Measurements from ENCODE around the gene MTPN.

Gene MTPN

DNA sequence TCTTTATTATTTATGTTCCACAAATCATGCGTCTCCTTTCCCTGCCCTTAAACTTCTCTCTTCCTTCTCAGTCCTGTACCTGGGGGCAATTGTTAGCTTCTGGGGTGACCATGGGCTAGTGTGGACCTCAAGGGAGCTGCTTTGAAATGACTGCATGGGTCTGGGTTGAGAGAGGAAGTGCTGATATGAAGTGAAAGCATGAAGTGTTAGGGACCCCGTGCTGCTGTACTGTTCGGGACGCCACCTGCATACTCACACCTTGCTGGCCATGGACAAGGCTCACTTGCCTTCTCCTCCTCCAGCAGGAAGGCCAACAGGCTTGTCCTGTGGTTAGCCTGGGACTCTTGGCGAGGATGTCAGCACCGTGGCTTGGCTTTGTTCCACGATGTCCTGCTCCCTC, 56.7 kb downstream of the MTPN start:
- DNase-seq = no peak

DNA sequence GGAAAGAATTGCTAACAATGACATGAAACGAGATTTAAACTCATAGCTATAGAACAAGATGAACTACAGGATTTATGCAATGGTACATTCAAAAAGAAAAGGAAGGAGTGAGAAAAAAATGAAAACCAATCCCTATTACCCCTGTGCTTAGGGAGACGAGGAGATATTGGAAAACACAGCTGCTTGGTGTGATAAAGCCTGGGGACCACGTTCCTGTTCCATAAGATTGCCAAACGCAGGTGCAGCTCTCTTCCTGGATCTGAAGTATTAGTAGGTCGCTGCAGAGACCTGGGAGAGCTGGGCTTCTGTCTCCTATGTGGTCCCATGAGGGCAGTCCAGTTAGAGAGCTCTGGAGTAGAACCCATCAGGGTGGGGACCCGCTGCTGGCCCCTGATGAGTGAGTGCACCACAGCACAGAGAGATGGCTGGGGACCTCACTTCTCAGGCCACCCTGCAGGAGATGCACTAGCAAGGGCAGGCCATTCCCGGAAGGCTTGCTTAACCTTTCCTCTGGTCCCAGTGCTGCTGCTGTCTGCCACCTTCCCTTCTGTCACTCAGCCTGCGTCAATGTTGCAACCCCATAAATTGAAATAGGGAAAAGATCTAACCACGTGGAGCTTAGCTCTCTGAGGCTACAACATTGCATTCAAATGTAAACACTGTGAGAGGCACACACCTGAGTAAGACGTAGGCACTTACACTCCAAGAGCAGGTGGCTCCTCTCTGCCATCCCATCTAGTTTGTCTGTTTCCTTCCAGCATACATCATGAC, 57.9 kb downstream of the MTPN start:
- no peak for DNase-seq

DNA sequence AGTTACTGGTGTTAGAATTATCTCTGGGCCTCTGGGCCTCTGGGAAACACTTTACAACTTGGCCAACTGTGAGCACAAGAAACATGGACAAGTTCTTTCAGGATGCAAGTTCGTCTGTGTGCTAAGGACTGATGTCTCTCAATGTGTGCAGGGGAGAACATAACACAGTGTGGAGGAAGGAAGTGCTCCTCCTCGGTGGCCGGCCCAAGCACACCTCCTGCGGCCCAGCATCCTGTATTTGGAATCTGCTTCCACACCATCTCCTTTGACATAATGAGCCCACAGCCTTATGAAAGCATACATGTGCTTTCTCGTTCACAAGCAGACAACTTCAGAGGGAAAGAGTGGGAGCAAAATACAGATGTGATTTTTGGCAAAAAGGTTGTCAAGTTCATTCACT, 59.0 kb downstream of the MTPN start:
- DNase-seq = no peak

DNA sequence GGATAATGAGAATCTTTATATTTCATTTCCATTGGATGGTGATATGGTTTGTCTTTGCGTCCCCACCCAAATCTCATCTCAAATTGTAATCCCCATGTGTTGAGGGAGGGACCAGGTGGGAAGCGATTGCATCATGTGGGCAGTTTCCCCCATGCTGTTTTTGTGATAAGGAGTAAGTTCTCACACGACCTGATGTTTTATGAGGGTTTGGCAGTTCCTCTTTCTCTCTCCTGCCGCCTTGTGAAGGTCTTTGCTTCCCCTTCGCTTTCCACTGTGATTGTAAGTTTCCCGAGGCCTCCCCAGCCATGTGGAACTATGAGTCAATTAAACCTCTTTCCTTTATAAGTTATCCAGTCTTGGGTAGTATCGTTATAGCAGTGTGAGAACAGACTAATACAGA, 59.4 kb downstream of the MTPN start:
- no peak for DNase-seq

DNA sequence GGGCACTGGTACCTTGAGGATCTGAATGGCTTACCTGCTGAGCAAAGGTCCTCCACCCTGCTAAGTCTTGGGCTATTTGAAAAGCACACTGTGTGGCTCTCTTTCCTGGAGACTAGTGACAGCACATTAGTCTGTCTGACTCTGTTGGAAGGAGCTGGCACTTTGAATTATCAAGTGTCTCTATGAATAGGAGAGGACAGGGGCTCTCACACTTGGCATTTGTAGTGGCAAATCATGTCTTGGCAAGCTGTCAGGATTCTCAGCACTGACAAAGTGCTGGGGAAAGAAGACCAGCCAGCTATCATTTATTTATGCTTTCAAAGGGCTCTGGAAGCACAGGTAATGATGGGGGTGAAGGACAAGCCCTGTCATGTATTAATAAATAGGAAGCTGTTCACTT, 62.8 kb downstream of the MTPN start:
- DNase-seq = peak; percentile 42

DNA sequence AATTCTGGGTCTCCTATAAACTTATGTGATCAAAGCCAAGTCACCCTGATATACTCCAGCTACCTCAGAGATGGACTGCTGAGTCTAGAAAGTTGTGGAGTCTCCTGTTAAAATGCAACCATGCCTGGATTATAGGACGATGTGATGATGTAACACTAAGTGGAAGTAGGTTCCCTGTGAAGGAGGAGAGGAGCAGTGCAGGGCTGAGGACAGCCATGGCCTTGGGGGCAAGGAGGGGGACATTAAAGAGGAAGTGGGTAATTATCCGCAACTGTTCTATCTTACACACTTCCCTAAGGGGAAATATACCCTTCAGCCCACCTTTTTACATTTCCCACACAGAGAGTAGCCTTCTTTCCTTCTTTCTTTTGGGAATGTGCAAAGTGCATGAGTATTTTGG, 63.8 kb downstream of the MTPN start:
- no peak for DNase-seq

DNA sequence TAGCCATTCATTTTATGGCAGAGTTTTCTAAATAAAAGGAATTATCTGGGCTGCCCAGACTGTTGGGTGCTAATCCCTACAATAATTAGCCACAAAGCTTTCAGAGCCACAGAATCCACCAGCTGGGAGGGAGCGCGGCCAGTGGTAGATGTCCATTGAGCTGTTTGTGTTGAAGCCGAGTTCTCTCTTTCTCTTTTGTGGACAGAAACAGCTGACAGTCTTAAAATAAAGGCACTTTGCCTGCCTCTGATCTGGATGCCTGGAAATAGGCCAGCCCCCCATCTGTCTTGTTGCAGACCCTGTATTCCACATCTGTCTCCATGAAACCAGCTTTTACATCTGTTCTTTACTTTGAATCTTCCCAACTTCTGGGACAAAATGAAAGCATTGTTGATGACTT, 66.1 kb downstream of the MTPN start:
- no peak for DNase-seq

DNA sequence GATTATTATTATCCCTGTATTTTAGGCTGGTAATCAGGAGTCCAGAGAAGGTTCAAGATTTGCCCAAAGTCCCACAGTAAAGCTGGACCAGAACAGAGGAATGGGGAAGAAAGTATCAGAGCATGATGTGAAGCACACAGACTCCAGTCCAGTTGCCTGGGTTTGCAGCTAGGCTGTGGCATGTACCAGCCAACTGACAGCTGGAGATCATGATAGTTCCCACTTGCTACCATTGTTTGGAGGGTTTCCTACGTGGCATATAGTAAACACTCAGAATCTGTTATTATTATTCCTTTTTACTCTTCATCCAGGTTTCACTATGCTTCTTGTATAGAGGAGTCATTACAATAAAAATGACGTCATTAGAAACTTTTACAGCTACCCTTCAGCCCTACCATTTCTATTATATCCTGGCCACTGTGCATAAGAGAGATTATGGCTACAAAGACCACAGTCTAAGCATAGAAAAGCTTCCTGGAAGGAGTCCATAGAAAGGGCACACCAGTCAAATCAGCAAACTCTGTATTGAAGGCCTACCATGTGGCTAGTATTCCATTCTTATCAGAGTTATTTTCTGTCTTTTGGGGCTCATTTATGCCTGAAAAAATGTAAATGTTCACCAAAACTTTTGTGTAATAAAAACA, 66.6 kb downstream of the MTPN start:
- no peak for DNase-seq

DNA sequence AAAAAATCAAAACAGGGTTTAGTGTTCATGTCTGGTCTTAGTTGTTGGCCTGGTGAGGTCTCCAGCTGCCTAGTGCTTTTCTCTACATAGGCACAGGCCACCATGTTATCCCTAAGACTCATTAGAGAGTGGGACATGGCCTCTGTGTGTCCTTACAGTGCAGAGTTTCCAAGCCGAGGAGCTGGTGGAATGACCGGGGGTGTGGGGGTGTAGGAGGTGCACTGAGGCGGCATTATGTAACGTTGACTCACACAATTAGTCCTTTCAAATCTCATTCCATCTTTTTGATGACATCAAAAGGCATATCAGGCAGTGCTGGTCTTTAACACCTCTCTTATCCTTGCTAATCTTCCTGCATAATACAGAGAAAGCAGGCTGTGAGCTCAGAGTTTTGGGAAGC, 71.3 kb downstream of the MTPN start:
- DNase-seq = no peak

DNA sequence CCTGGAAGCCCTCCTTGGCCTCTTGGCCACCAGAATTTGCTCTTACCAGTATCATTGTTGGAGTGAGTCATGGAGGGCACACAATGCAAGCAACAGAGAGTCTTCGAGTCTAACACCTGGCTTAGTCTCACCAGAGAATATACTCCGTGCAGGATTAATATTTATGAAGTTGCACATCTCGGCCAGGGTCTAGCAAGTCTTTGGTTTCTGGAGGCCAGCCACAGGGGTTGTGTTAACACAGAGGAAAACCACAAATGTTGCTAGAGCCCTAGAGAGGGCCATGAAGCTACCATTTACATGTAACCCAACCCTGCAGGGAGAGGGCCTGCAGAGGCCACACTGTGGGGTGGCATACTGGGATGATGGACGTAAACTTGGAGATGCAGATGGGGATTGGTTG, 71.8 kb downstream of the MTPN start:
- DNase-seq = no peak

DNA sequence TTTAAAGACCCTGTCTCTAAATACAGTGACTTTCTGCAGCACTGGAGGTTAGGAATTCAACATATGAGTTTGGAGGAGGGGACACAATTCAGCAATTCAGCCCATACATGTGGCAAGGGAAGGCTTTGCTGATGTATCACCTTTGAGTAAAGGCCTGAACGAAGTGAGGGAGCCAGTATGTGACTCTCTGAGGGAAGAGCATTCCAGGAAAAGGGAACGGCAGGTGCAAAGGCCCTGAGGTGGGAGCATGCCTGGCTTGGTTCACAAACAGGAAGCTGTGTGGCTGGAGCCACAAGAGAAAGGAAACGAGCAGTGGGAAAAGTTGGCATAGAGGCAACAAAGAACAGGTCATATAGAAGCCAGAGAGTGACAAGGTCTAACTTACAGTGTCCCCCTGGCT, 72.9 kb downstream of the MTPN start:
- no peak for DNase-seq

DNA sequence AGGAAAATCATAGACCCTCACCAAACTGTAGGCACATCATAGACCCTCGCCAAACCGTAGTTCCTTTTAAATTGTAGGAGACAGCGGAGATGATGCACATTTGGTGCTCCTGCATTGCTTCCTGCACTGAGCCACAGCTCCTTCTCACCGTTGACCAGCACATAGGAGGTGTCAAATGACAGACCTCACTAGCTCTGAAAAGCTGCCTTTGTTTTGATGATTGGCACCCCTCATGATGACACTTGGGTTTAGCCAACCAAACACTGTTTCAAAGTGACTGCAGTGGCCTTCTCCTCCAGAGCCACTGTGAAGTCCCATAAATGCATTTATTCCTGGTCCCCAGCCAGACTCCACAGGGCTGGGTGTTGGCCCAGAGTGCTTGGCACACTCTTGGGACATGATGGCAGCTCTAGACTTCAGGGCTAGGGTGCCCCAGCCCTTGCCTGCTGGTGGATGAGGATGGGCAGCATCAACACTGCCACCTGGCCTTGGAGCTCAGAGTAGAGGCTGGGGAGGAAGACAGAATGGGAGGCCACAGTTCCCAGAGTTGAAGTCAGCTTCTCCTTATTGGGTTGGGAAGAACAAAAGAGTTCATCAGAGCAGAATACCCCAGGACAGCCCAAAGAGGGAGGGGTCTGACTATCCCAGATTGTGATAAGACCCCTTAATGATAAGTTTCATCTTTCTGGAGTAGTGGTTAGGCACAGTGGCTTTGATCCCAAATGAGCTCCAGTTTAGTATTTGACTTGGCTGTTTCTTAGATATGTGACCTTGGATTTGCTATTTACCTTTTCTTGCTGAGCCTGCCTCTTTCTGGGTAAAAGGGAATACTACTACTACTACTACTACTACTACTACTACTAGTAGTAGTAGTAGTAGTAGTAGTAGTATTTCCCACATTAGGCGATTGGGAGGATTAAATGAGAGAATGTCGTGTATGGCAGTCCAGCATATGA, 75.3 kb downstream of the MTPN start:
- DNase-seq = no peak

DNA sequence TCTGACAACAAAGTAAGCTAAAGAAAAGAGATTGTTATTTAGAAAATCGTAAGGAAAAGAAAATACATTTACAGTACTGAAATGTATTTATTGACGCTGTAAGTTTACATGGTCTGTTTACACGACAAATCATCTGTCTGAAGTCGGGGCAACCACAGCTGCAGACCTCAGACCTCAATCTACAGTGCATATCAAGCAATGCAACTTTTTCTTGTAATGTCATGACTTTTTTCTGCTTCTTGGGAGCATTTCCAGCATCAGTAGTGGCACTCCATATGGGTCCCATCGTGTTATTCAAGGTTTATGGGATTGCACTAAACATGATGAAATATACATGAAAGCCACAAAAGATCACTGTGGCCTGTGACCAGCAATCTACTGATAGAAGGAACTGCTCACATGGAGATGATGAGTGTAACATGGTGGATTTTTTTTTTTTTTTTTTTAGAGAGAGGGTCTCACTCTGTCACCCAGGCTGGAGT, 77.1 kb downstream of the MTPN start:
- no peak for DNase-seq

DNA sequence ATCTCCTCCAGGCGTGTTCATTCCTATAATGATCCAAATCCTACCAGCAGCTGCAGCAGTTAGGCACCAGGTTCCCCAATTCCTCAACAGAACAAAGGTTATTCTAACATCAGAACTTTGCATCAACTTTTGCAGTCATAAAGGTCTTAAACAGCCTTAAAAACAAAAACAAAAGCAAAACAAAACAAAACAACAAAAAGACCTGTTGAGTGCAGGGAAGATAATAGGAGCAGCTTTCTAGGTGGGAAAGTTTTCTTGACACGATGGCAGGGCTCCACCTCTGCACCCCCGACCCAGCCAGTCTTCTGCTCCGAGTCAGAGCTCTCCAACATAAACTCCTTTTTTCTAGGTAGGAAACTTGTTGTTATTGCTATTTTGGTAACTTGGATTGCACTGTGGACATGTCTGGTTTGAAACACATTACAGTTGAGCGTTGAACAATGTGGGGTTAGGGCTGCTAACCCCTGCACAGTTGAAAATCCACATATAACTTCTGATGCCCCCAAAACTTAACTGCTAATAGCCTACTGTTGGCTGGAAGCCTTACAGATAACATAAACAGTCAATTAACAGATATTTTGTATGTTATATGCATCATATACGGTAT, 77.6 kb downstream of the MTPN start:
- no peak for DNase-seq

DNA sequence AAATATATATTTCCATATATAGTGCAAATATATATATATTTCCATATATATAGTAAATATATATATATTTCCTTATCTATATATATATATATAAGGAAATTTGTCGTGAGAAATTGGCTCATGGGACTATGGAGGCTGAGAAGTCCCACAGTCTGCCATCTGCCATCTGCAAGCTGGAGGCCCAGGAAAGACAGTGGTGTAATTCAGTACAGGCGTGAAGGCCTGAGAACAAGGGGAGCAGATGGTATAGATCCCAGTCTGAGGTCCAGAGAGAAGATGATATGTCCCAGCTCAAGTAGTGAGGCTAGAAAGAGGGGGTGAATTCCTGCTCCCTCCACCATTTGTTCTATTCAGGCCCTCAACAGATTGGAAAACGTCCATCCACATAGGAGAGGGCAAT, 78.9 kb downstream of the MTPN start:
- no peak for DNase-seq

DNA sequence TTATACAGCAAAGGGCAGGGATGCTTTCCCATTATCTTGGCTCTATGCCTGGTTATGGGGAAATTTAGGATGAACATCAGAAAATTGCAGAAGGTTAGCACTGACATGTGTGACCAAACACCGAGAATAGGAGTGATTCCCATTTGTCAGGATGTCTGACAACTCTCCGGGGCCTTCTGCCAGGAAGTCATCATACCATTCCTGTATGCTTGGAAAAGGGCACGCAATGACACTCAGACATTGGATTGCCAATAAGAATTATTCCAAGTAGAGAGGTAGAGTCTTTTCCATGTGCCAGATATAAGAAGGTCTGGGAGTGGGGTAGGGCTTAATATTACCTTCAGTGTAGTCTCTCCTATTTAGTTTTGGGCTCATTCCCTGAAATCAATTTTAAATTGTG, 82.3 kb downstream of the MTPN start:
- no peak for DNase-seq

DNA sequence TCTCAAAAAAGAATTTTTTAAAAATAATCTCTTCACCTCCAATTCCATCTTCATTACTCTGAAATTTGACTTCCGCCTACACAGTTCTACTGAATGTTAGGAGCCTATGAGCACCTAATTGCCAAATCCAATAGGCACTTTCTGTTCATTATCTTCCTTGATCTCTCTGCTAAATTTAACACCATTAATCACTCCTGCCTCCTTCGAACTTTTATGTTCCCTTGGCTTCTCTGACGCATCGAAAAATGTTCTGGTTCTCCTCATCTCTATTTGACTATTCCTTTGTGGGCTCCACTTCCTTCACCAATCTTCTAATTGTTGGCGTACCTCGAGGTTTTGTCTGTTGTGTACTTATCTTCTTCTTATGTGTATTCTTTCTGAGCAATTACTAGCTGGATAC, 87.3 kb downstream of the MTPN start:
- DNase-seq = no peak

DNA sequence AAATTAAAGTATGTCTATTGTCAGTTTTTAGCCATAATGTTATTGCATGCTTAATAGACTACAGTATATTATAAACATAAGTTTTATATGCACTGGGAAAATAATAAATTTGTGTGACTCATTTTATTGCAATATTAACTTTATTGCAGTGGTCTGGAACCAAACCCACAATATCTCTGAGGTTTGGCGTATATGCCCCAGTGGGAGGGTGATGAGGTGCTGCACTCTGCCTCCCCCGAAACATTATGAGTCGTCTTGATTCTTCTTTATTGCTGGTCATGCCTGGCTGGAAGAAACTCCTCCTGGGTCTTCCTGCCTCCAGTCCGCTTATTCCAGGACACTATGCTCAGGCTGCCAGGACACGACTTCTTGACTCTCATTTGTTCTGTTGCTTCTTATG, 88.4 kb downstream of the MTPN start:
- DNase-seq = no peak

DNA sequence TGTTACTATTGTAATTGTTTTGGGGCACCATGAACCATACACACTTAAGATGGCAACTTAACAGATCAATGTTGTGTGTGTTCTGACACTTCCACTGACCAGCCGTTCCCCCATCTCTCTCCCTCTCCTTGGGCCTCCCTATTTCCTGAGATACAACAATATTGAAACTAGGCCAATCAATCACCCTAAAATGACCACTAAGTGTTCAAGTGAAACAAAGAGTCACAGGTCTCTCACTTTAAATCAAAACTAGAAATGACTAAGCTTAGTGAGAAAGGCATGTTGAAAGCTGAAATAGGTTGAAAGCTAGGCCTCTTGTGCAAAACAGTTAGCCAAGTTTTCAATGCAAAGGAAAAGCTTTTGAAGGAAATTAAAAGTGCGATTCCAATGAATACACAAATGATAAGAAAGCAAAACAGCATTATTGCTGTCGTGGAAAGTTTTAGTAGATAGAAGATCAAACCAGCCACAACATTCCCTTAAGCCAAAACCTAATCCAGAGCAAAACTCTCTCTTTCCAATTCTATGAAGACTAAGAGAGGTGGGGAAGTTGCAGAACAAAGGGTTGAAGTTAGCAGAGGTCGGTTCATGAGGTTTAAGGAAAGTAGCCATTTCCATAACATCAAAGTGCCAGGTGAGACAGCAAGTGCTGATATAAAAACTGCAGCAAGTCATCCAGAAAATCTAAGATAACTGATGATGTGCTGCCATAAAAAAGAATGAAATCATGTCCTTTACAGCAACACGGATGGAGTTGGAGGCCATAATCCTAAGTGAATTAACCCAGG, 90.6 kb downstream of the MTPN start:
- DNase-seq = no peak

DNA sequence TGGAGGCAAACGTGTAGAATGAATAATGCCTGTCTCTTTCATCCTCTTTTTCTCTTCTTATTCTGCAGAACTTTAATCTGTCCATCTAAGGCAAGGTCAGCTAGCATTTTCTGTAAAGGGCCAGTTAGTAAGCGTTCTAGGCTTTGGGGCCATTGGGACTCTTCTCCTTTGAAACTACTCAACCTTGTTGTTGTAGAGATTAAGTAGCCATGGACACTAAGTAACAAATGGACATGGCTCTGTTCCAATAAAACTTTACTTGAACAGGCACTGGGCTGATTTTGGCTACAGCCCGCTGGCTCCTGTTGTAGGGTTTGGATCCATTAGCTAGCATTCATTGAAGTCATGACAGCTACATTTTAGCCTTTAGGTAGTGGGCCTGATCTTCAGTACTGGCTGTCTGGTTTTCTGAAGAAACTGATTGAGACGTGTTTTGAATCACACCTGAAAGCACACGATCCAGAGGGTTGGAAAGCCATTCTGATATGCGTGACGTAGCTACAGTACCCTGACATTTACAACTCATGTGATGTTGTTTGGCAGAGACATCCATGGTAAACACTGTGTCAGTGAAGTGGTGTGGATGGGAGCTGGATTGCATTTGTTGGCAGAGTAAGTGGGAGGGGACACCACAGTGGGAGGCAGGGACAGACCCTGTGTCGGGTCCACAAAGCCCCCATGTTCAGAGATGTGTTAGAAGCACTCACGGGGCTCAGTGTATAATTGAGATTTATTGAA, 92.5 kb downstream of the MTPN start:
- no peak for DNase-seq

DNA sequence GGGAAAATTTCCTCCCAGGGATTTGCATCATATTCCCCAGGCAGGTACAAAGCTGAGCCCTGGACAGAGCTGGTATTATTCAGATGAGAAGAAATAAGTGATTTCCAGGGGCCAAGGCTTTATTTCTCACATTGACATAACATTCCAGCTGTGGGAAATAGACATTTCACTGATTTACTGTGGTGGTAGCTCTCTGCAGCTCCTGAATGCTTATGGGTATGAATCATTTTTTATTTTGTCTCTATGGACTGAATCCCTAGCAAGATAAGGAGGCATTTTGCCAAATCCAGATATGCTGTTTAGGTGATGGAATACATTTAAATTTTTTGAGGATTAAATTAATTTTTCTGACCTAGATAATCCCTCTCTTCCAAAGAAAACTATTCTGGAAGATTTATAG, 97.9 kb downstream of the MTPN start:
- no peak for DNase-seq

DNA sequence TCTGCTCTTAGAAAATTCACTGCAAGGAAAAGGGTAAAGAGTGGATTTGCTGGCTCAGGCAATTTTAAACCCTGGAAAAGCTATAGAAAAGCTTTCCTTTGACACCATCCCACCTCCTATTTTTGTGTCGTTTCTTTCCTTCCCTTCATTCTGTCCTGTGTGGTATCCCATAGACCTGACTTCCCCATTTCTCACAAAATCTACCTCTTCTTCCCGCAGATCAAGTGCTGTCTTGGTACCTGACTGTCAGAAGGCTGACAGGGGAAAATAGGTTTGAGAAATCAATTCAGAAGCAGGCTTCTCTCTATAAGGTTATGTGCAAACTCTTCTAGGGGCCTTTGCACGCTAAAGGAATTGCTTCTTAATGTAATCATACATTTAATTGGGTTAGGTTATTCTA, 98.9 kb downstream of the MTPN start:
- no peak for DNase-seq

Data from NCI-H2227 treated with DMSO at 0.1 percent for 48 hours (cell line).